ENCODE measurements around the gene IRX2. TPM values are rescaled to one million over a fixed set of nuclear protein-coding genes. Genes with fewer than 3 reads are reported as not detected.

IRX2 gene
- 1 to 10 TPM; 2.2 to 4.3 (median 3.2) TPM for total RNA-seq

- no peak for TF ChIP-seq CTCF (IDR thresholded peaks at IDR 0.05; ENCODE audit: low read depth)
These were observed at the start of gene IRX2 for GRCh38 chr5:2751592-2752021. Gene IRX2, minus strand, starts transcription at chr5:2751677. Its CDS starts 264 bp downstream, at chr5:2751413.

GRCh38 chr5:2800035-2800434, 48.6 kb upstream of the IRX2 start:
- no peak for TF ChIP-seq CTCF (IDR thresholded peaks at IDR 0.05; ENCODE audit: low read depth)

- no peak for TF ChIP-seq CTCF (IDR thresholded peaks at IDR 0.05; ENCODE audit: low read depth)
These were observed 46.5 kb upstream of the IRX2 start for GRCh38 chr5:2797981-2798380.

- TF ChIP-seq CTCF (IDR thresholded peaks at IDR 0.05; ENCODE audit: low read depth): no peak
These were observed 45.7 kb upstream of the IRX2 start for GRCh38 chr5:2797160-2797559.

- no peak for TF ChIP-seq CTCF (IDR thresholded peaks at IDR 0.05; ENCODE audit: low read depth)
These were observed 31.7 kb upstream of the IRX2 start for GRCh38 chr5:2783223-2783622.

GRCh38 chr5:2782658-2783057, 31.2 kb upstream of the IRX2 start:
- TF ChIP-seq CTCF (IDR thresholded peaks at IDR 0.05; ENCODE audit: low read depth): no peak

GRCh38 chr5:2780421-2781171, 29.1 kb upstream of the IRX2 start:
- TF ChIP-seq CTCF (IDR thresholded peaks at IDR 0.05; ENCODE audit: low read depth): no peak

Data from subcutaneous adipose tissue (tissue), 4 donors.